Neuronal stem cell (in vitro differentiated cells): Measurements from ENCODE around the gene GRAP2.
A peak's percentile ranks its signal among the peaks of the same experiment; 100 is the strongest.

ENCODE experiments used
- DNase-seq: peaks from one replicate; pipeline ENCODE4 v3.0.0-alpha.2; 2013; ENCODE audit warnings: low spot score
- H2AFZ ChIP-seq: one replicate; pipeline ENCODE4 v1.6.1; 2013; ENCODE audit warnings: mild to moderate bottlenecking, low read length, inconsistent platforms
- H2AK5ac ChIP-seq: 2 replicates; pipeline ENCODE4 v1.6.1; 2013; ENCODE audit warnings: low read depth, mild to moderate bottlenecking, inconsistent platforms, low read length, moderate library complexity, mixed read lengths
- H2BK120ac ChIP-seq: 2 replicates; pipeline ENCODE4 v1.6.1; 2013; ENCODE audit warnings: low read depth, mild to moderate bottlenecking, inconsistent platforms, low read length, moderate library complexity, mixed read lengths
- H2BK12ac ChIP-seq: one replicate; pipeline ENCODE4 v1.6.1; 2013; ENCODE audit warnings: low read length, inconsistent platforms
- H2BK15ac ChIP-seq: 2 replicates; pipeline ENCODE4 v1.6.1; 2013; ENCODE audit warnings: mild to moderate bottlenecking, low read length, inconsistent platforms, mixed read lengths
- H2BK5ac ChIP-seq: one replicate; pipeline ENCODE4 v1.6.1; 2013; ENCODE audit warnings: inconsistent platforms, mild to moderate bottlenecking, low read length, moderate library complexity
- H3K14ac ChIP-seq: one replicate; pipeline ENCODE4 v1.6.1; 2013; ENCODE audit warnings: low read length, inconsistent platforms
- H3K18ac ChIP-seq: 2 replicates; pipeline ENCODE4 v1.6.1; 2013; ENCODE audit warnings: low read length, inconsistent platforms
- H3K23ac ChIP-seq: 2 replicates; pipeline ENCODE4 v1.6.1; 2013; ENCODE audit warnings: low read depth, mild to moderate bottlenecking, mixed read lengths, low read length, inconsistent platforms; ENCODE audit not compliant: poor library complexity
- H3K27ac ChIP-seq: replicated peaks from 3 replicates; pipeline ENCODE4 v1.5.1; 2013; ENCODE audit warnings: low read length, inconsistent platforms
- H3K27me3 ChIP-seq, 3 experiments: 2 replicates each; pipeline ENCODE4 v1.6.1; 2013; ENCODE audit warnings: low read length in 3 of 3, mild to moderate bottlenecking in 2 of 3, inconsistent platforms in 1 of 3, low read depth in 1 of 3, mixed read lengths in 1 of 3, moderate library complexity in 1 of 3; ENCODE audit not compliant: control insufficient read depth in 3 of 3, insufficient read depth in 3 of 3
- H3K36me3 ChIP-seq, 2 donors: replicated peaks in 1 of 2; 2 replicates each; pipeline ENCODE4 v1.6.1; 2013; ENCODE audit warnings: low read length in 2 of 2; ENCODE audit not compliant: control insufficient read depth in 2 of 2, insufficient read depth in 2 of 2
- H3K4ac ChIP-seq: 2 replicates; pipeline ENCODE4 v1.6.1; 2013; ENCODE audit warnings: inconsistent platforms, mild to moderate bottlenecking, low read length, moderate library complexity
- H3K4me1 ChIP-seq, 2 donors: 1 replicate in 1 of 2; 2 replicates in 1 of 2; pipeline ENCODE4 v1.6.1; 2013; ENCODE audit warnings: low read length in 2 of 2, low read depth in 1 of 2; ENCODE audit not compliant: control insufficient read depth in 2 of 2, insufficient read depth in 1 of 2
- H3K4me2 ChIP-seq: one replicate; pipeline ENCODE4 v1.6.1; 2013; ENCODE audit warnings: mild to moderate bottlenecking, low read length, inconsistent platforms; ENCODE audit not compliant: insufficient read depth, poor library complexity, severe bottlenecking
- H3K4me3 ChIP-seq, 2 donors: 2 replicates each; pipeline ENCODE4 v1.5.1; 2013; ENCODE audit warnings: low read length in 2 of 2, mild to moderate bottlenecking in 2 of 2, inconsistent platforms in 1 of 2, moderate library complexity in 1 of 2
- H3K79me1 ChIP-seq: one replicate; pipeline ENCODE4 v1.6.1; 2013; ENCODE audit warnings: low read depth, mild to moderate bottlenecking, inconsistent platforms, low read length, moderate library complexity
- H3K9ac ChIP-seq: one replicate; pipeline ENCODE4 v1.6.1; 2013; ENCODE audit warnings: mild to moderate bottlenecking, low read depth, low read length, inconsistent platforms; ENCODE audit not compliant: poor library complexity
- H3K9me3 ChIP-seq, 2 donors: replicated peaks in 1 of 2; 2 replicates each; pipeline versions ENCODE3 to v1.6.1; 2013; ENCODE audit warnings: low read length in 2 of 2, mild to moderate bottlenecking in 2 of 2, inconsistent platforms in 1 of 2, low read depth in 1 of 2, mixed read lengths in 1 of 2, moderate library complexity in 1 of 2; ENCODE audit not compliant: control insufficient read depth in 2 of 2, insufficient read depth in 1 of 2
- H4K8ac ChIP-seq: one replicate; pipeline ENCODE4 v1.6.1; 2013; ENCODE audit warnings: low read depth, mild to moderate bottlenecking, inconsistent platforms, low read length, moderate library complexity
- H4K91ac ChIP-seq: one replicate; pipeline ENCODE4 v1.6.1; 2013; ENCODE audit warnings: low read length, low read depth, mild to moderate bottlenecking, inconsistent platforms; ENCODE audit not compliant: poor library complexity
- WGBS, 2 donors: extraction: QIAGEN DNeasy Blood & Tissue Kit; methylation state at CpG; one replicate each; pipeline ENCODE4 v1.1.7; 2013; ENCODE audit warnings: missing lambda C conversion rate in 2 of 2, mixed read lengths in 1 of 2; ENCODE audit not compliant: insufficient read length in 2 of 2, insufficient replicate concordance in 1 of 2; ENCODE audit errors: extremely low coverage in 2 of 2; 5-methylcytosine and 5-hydroxymethylcytosine counted together

Gene GRAP2

DNA sequence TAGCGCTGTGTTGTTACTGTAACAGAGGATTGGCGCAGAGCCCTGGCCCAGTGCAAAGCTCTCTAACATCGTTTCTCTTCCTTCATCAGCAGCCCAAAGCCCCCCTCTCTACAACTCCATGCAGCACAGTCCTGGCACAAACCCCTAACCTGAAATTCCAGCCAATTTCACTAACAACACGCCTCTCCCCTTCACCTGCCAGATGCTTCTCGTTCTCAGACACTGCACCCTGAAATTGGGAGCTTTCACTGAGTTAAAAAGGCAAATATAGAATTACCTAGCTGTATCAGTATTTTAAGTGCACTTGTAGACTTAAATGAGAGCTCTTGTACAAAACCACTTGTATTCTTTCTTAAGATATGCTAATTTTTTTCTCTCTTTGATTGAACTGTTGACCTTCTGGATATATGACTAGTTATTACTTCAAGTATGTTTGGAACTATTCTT is 16.3 kb downstream of the GRAP2 start:
- Histone ChIP-seq H2BK15ac (no peak overlapping the region), H4K8ac (no peak overlapping the region), H3K4me3 (no peak overlapping the region), H4K91ac (no peak overlapping the region), H3K36me3 (no peaks in the 10 kb centered on the region), H2AFZ (no peak overlapping the region), H3K9ac (no peak overlapping the region), H3K79me1 (no peaks in the 10 kb centered on the region), H3K4ac (no peak overlapping the region), H3K27me3 (peaks cover 0 to 3% (median 0%) of the 10 kb centered on the region in 3 experiments), H3K4me1 (peaks cover 0 to 16% of the 10 kb centered on the region in 2 donors), H3K18ac (peak overlapping the region; percentile 40), H3K14ac (no peak overlapping the region), H2BK5ac (no peak overlapping the region), H3K23ac (no peak overlapping the region), H3K27ac (no peak overlapping the region), H2BK120ac (no peak overlapping the region), H2AK5ac (no peak overlapping the region), H3K9me3 (no peaks in the 10 kb centered on the region), H3K4me2 (no peak overlapping the region), H2BK12ac (no peak overlapping the region)
- no CpG with 5 or more reads among the region's 5 CpGs for WGBS, 2 donors
- no peak for DNase-seq

DNA sequence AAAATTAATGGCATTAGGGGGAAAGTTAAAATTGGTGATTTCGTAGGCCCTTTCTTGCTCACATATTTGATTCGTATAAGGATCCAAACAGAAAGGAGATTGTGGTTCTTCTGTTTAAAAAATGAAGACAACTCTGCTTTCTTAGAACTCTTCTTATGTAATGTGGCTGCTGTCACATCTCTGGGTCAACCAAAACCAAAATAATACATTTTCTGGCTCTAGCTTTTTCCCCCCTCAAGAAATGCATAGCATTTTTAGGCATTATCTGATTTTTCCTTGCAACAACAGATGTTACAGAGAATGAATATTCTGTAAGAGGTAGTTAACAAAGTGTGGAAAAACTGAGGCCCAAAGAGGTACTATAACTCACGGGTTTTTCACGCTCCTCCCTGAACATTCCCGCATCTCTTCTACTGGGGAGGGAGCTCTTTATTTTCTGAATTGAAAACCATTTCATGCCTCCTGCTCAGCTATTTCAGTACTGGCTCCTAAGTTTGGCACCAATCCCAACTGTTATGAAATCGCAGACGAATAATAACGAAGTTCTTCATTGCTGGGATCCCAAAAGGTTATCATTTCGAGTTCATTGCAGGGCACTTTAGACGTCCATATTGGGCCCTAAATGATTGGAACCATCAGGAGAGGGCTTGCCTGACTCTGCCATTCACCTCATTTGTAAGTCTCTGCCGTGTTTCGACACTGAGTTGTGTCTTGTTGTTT is 17.1 kb downstream of the GRAP2 start:
- Histone ChIP-seq H3K23ac (no peak overlapping the region), H3K4me1 (peaks cover 0 to 16% of the 10 kb centered on the region in 2 donors), H2BK120ac (no peak overlapping the region), H2AK5ac (no peak overlapping the region), H4K8ac (no peak overlapping the region), H3K9ac (no peak overlapping the region), H3K36me3 (no peaks in the 10 kb centered on the region), H2BK15ac (no peak overlapping the region), H3K4me3 (no peak overlapping the region), H3K18ac (no peak overlapping the region), H2AFZ (no peak overlapping the region), H3K79me1 (no peaks in the 10 kb centered on the region), H2BK5ac (no peak overlapping the region), H3K27me3 (peaks cover 0 to 3% (median 0%) of the 10 kb centered on the region in 3 experiments), H3K14ac (no peak overlapping the region), H3K27ac (no peak overlapping the region), H4K91ac (no peak overlapping the region), H3K9me3 (no peaks in the 10 kb centered on the region), H3K4ac (no peak overlapping the region), H3K4me2 (no peak overlapping the region), H2BK12ac (no peak overlapping the region)
- no CpG with 5 or more reads among the region's 12 CpGs for WGBS, 2 donors
- no peak for DNase-seq

DNA sequence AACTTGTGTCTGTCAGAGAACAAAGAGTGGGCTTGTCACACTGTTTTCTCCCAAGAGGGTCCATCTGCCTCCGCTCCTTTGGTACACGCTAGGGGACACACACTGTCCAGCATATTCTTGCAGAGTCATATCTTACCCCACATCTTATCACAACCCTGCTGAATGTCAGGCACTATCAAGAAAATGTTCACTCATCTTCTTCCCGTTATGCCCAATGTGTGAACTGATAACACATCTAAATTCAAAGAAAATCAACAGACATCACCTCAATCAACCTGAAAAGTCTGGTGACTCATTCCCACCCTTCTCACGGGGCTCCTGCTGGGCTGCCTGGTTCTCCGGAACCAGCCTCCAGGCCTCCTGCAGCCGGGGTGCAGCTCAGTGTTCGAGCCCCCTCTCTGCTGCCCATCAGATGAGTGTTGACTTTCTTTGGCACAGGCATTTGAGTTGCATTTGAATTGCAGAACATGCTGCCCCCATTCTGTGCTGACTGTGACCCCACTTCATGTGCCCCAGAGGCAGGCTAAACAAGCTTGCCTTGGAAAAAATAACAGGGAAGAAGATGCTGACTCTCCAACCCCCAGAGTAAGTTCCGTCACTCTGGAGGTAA is 19.4 kb downstream of the GRAP2 start:
- Histone ChIP-seq H4K8ac (no peak overlapping the region), H3K4me2 (no peak overlapping the region), H2BK12ac (no peak overlapping the region), H3K4me3 (no peak overlapping the region), H2BK5ac (no peak overlapping the region), H3K27ac (no peak overlapping the region), H3K36me3 (no peaks in the 10 kb centered on the region), H2AFZ (no peak overlapping the region), H2BK120ac (no peak overlapping the region), H4K91ac (no peak overlapping the region), H2BK15ac (no peak overlapping the region), H2AK5ac (no peak overlapping the region), H3K79me1 (no peaks in the 10 kb centered on the region), H3K27me3 (no peaks in the 10 kb centered on the region), H3K14ac (no peak overlapping the region), H3K4me1 (peaks cover 0 to 7% of the 10 kb centered on the region in 2 donors), H3K4ac (no peak overlapping the region), H3K18ac (no peak overlapping the region), H3K9ac (no peak overlapping the region), H3K9me3 (no peaks in the 10 kb centered on the region), H3K23ac (no peak overlapping the region)
- no CpG with 5 or more reads among the region's 8 CpGs for WGBS, 2 donors
- DNase-seq: no peak

DNA sequence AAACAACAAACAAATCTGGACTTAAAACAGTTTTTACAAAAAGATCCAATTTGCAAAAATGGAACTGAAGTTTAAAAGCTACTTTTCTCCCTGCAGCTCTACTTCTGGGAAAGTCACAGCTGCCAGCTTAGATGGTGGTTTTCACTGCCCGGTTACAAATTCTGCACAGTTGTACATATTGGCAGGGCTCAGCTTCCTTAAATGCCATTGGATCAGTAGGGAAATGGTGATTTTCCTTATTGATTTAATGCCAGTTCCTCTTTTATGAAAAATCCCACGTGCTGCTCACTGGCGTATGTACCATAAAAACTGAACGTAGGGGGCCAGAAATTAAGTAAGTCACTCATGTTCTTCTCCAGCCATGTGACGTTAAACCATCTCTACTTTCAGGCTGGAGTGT is 22.8 kb downstream of the GRAP2 start:
- H2BK12ac ChIP-seq: no peak overlapping the region
- H3K9me3 ChIP-seq: no peaks in the 10 kb centered on the region
- no peak overlapping the region for H3K14ac ChIP-seq
- no peak overlapping the region for H4K91ac ChIP-seq
- WGBS, 2 donors: no CpG with 5 or more reads among the region's 5 CpGs
- no peak overlapping the region for H3K4ac ChIP-seq
- H3K9ac ChIP-seq: no peak overlapping the region
- no peak overlapping the region for H3K27ac ChIP-seq
- no peak overlapping the region for H2AK5ac ChIP-seq
- H2AFZ ChIP-seq: no peak overlapping the region
- H2BK5ac ChIP-seq: no peak overlapping the region
- H3K79me1 ChIP-seq: no peaks in the 10 kb centered on the region
- H3K4me1 ChIP-seq: no peaks in the 10 kb centered on the region
- no peak overlapping the region for H3K18ac ChIP-seq
- H4K8ac ChIP-seq: no peak overlapping the region
- no peak overlapping the region for H3K4me2 ChIP-seq
- H3K23ac ChIP-seq: no peak overlapping the region
- no peak overlapping the region for H2BK120ac ChIP-seq
- no peak overlapping the region for H3K4me3 ChIP-seq
- H3K27me3 ChIP-seq: peaks cover 0 to 4% (median 0%) of the 10 kb centered on the region in 3 experiments
- no peak overlapping the region for H2BK15ac ChIP-seq
- H3K36me3 ChIP-seq: no peaks in the 10 kb centered on the region
- no peak for DNase-seq
